Fibroblast of lung (primary cell): ENCODE measurements around the gene TRPM3. TPM values are rescaled to one million over a fixed set of nuclear protein-coding genes. Genes with fewer than 3 reads are reported as not detected.

Experiments used
- DNase-seq, 2 donors: peaks; one replicate each; pipeline versions ENCODE4 v3.0.0 to v3.0.0-alpha.2; 2010; ENCODE audit warnings: low read depth in 2 of 2
- H2AFZ ChIP-seq: 2 replicates; pipeline ENCODE4 v1.5.1; 2012; ENCODE audit warnings: low read length, control low read depth, inconsistent platforms
- H3K27ac ChIP-seq: 2 replicates; pipeline ENCODE4 v1.5.1; 2011; ENCODE audit warnings: low read length, control low read depth; ENCODE audit not compliant: insufficient read depth
- H3K27me3 ChIP-seq: 2 replicates; pipeline ENCODE4 v1.5.1; 2011; ENCODE audit warnings: mild to moderate bottlenecking, low read length; ENCODE audit not compliant: control insufficient read depth, insufficient read depth
- H3K36me3 ChIP-seq: 2 replicates; pipeline ENCODE4 v1.5.1; 2011; ENCODE audit warnings: low read length; ENCODE audit not compliant: control insufficient read depth, insufficient read depth
- H3K4me1 ChIP-seq: 2 replicates; pipeline ENCODE4 v1.5.1; 2011; ENCODE audit warnings: low read length; ENCODE audit not compliant: control insufficient read depth, insufficient read depth; ENCODE audit errors: extremely low read depth
- H3K4me2 ChIP-seq: 2 replicates; pipeline ENCODE4 v1.5.1; 2011; ENCODE audit warnings: low read length, control low read depth; ENCODE audit not compliant: insufficient read depth; ENCODE audit errors: extremely low read depth
- H3K4me3 ChIP-seq, 4 experiments: fragments of 200-600 bp in 1 of 4; sonication (generic) in 1 of 4; replicated peaks in 1 of 4; 2 replicates each; pipeline ENCODE4 v1.5.1; 2011 to 2016; ENCODE audit warnings: low read length in 4 of 4, low read depth in 3 of 4, mild to moderate bottlenecking in 3 of 4, control low read depth in 2 of 4, inconsistent platforms in 1 of 4, mixed read lengths in 1 of 4; ENCODE audit not compliant: insufficient read depth in 1 of 4; ENCODE audit errors: control extremely low read depth in 1 of 4
- H3K79me2 ChIP-seq: 2 replicates; pipeline ENCODE4 v1.5.1; 2012; ENCODE audit warnings: mild to moderate bottlenecking, low read length, inconsistent platforms; ENCODE audit not compliant: control insufficient read depth, insufficient read depth
- H3K9ac ChIP-seq: 2 replicates; pipeline ENCODE4 v1.5.1; 2011; ENCODE audit warnings: mild to moderate bottlenecking, low read length, control low read depth; ENCODE audit not compliant: insufficient read depth
- H3K9me3 ChIP-seq: 2 replicates; pipeline ENCODE4 v1.5.1; 2012; ENCODE audit warnings: low read depth, low read length; ENCODE audit not compliant: control insufficient read depth, insufficient read depth
- H4K20me1 ChIP-seq: 2 replicates; pipeline ENCODE4 v1.5.1; 2011; ENCODE audit warnings: low read length; ENCODE audit not compliant: control insufficient read depth, insufficient read depth; ENCODE audit errors: extremely low read depth
- CTCF ChIP-seq, 2 donors: IDR thresholded peaks in 1 of 2; conservative IDR thresholded peaks in 1 of 2; 1 replicate in 1 of 2; 2 replicates in 1 of 2; pipeline ENCODE4 v1.5.1; 2011 to 2012; ENCODE audit warnings: low read length in 2 of 2, control low read depth in 1 of 2, inconsistent platforms in 1 of 2, low read depth in 1 of 2, mild to moderate bottlenecking in 1 of 2
- EZH2 ChIP-seq: IDR thresholded peaks from 2 replicates; pipeline ENCODE4 v1.5.1; 2012; ENCODE audit warnings: low read length, control low read depth, mild to moderate bottlenecking; ENCODE audit errors: missing control alignments
- polyA plus RNA-seq, 2 donors: library from polyadenylated mRNA; depleted of rRNA in 1 of 2; stranded (reverse) in 1 of 2; unstranded in 1 of 2; fragments of >200 nt; gene quantifications; 2 replicates each; pipeline ENCODE4 v1.2.1, GENCODE V29; 2011 to 2012; ENCODE audit warnings: missing spikeins in 1 of 2
- total RNA-seq: library from RNA; depleted of rRNA; stranded (reverse); fragments of >200 nt; gene quantifications from 2 replicates; pipeline ENCODE4 v1.2.1, GENCODE V29; 2014

TRPM3 gene
- total and polyA plus RNA-seq, 2 donors (not counting 1 experiment from before 2014, with no cell fraction given) = 0.05 to 0.50 TPM

GRCh38 chr9:70888471-70888870 lies 232.9 kb downstream of the TRPM3 start:
- Histone ChIP-seq H3K27ac (no peak overlapping the region), H4K20me1 (no peaks in the 10 kb centered on the region), H3K4me2 (no peak overlapping the region), H3K9me3 (no peaks in the 10 kb centered on the region), H3K79me2 (no peaks in the 10 kb centered on the region), H2AFZ (no peak overlapping the region), H3K27me3 (no peaks in the 10 kb centered on the region), H3K36me3 (no peaks in the 10 kb centered on the region), H3K4me3 (no peak overlapping the region), H3K9ac (no peak overlapping the region), H3K4me1 (no peaks in the 10 kb centered on the region)
- DNase-seq = no peak
- TF ChIP-seq CTCF (conservative IDR thresholded peaks at IDR 0.05 in 1 of 2, IDR thresholded peaks at IDR 0.05 in 1 of 2; ENCODE audit: low read depth in 1 of 2, low read length in 2 of 2) = no peak
- no peak for TF ChIP-seq EZH2

DNA sequence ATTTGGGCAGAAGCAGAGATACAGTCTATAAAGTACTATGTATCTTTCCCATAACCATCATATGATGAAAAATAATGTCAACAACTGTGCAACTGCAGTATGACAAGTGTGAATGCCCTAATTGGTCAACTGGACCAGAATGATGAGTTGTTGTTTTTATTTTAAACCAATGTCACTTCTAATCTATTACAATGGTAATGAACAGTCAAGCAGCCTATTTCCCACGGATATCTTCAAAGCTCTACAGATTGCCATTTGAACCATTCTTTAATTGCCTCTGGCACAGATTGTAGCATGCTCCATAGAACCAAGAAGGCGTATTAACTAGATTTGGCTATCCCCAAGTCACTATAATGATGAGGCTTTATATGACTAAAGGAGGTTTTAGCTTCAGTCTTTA lies 233.6 kb downstream of the TRPM3 start:
- H3K4me3 ChIP-seq = no peak overlapping the region

DNA sequence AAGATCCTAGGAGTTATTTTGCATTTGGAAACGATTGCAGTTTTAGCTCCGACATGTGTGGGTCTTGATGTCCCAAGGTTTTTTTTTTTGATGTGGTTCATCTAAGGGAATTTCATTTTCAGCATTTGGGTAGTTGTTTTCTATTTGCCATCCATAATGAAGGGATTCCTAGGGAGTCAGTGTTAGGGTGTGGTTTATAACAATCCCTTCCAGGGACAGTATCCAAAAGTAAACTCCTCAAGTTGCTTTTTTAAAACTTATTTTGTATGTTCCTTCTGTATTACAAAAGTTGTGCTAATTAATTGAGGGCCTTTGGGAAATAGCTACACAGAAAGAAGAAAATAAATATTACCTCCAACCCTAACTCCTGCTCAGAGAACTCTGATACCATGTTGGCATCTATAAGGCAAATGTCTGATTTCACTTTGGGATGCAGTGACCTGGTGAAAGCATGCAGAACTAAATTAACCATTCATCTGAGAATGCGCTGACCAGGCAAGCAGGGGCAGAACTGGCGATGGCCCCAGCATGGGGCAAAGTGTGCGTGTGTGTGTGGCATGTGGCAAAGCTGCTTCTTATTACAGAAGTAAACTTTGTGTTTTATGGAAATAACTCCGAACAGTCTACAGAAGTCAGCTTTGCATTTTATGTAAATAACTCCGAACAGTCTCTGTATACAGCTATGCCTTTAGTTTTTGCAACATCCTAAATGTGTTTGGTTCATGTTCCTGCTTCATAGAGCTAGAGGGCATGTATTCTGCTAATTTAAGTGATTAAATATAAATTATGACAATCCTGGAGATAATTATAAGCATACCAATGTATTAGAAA lies 237.2 kb downstream of the TRPM3 start:
- no peak overlapping the region for H3K4me2 ChIP-seq
- H3K9ac ChIP-seq = no peak overlapping the region
- no peaks in the 10 kb centered on the region for H3K9me3 ChIP-seq
- no peaks in the 10 kb centered on the region for H3K4me1 ChIP-seq
- no peaks in the 10 kb centered on the region for H4K20me1 ChIP-seq
- no peak overlapping the region for H3K27ac ChIP-seq
- H3K27me3 ChIP-seq = no peaks in the 10 kb centered on the region
- H3K36me3 ChIP-seq = no peaks in the 10 kb centered on the region
- TF ChIP-seq EZH2 (no peak), CTCF (conservative IDR thresholded peaks at IDR 0.05 in 1 of 2, IDR thresholded peaks at IDR 0.05 in 1 of 2; ENCODE audit: low read depth in 1 of 2, low read length in 2 of 2) (no peak)
- no peak for DNase-seq
- no peak overlapping the region for H3K4me3 ChIP-seq
- H2AFZ ChIP-seq = no peak overlapping the region
- no peaks in the 10 kb centered on the region for H3K79me2 ChIP-seq

More for the DNA sequence above, 233.6 kb downstream of the TRPM3 start:
- no peaks in the 10 kb centered on the region for H3K79me2 ChIP-seq
- H2AFZ ChIP-seq = no peak overlapping the region
- no peaks in the 10 kb centered on the region for H3K36me3 ChIP-seq
- H3K4me2 ChIP-seq = no peak overlapping the region
- no peaks in the 10 kb centered on the region for H3K27me3 ChIP-seq
- no peak overlapping the region for H3K27ac ChIP-seq
- DNase-seq = no peak
- no peak for TF ChIP-seq EZH2
- TF ChIP-seq CTCF (conservative IDR thresholded peaks at IDR 0.05 in 1 of 2, IDR thresholded peaks at IDR 0.05 in 1 of 2; ENCODE audit: low read depth in 1 of 2, low read length in 2 of 2) = no peak
- H3K9me3 ChIP-seq = no peaks in the 10 kb centered on the region
- H4K20me1 ChIP-seq = no peaks in the 10 kb centered on the region
- H3K4me1 ChIP-seq = no peaks in the 10 kb centered on the region
- H3K9ac ChIP-seq = no peak overlapping the region
